Measurements from ENCODE around the gene MICAL2.

GRCh38 chr11:12171921-12172320 is 61.5 kb downstream of the MICAL2 start:
- TF ChIP-seq EZH2 (IDR thresholded peaks at IDR 0.05) (no peak), POLR2AphosphoS5 (IDR thresholded peaks at IDR 0.05; ENCODE audit: borderline replicate concordance, low read depth, low read length) (no peak), FOXP2 (optimal IDR thresholded peaks at IDR 0.05; ENCODE audit: control extremely low read depth, extremely low read length, insufficient read depth) (no peak)
